H9 (cell line): ENCODE data around the gene PLEKHG7. TPM values are rescaled to one million over a fixed set of nuclear protein-coding genes. Genes with fewer than 3 reads are reported as not detected.
"Not testable (repeated sequence)": the region's sequence is repeated elsewhere in the genome, so short reads cannot be mapped to it uniquely, and the experiment has no call there.

ENCODE experiments used
- DNase-seq: peaks from one replicate; pipeline ENCODE4 v3.0.0-alpha.2; 2017
- H2AFZ ChIP-seq: one replicate; pipeline ENCODE4 v1.6.1; 2013; ENCODE audit warnings: mild to moderate bottlenecking, low read length, control low read depth, moderate library complexity
- H2AK5ac ChIP-seq: 2 replicates; pipeline ENCODE4 v1.6.1; 2013; ENCODE audit warnings: low read length, control low read depth, mixed read lengths; ENCODE audit not compliant: insufficient read length
- H2BK120ac ChIP-seq: one replicate; pipeline ENCODE4 v1.6.1; 2013; ENCODE audit warnings: low read depth, mild to moderate bottlenecking, low read length, control low read depth, inconsistent platforms; ENCODE audit not compliant: poor library complexity, severe bottlenecking
- H2BK12ac ChIP-seq: 2 replicates; pipeline ENCODE4 v1.6.1; 2013; ENCODE audit warnings: low read length, control low read depth, mixed read lengths, low read depth; ENCODE audit not compliant: insufficient read length
- H2BK15ac ChIP-seq: 2 replicates; pipeline ENCODE4 v1.6.1; 2013; ENCODE audit warnings: low read depth, low read length, control low read depth
- H2BK20ac ChIP-seq: one replicate; pipeline ENCODE4 v1.6.1; 2013; ENCODE audit warnings: low read depth, mild to moderate bottlenecking, low read length, control low read depth, inconsistent platforms; ENCODE audit not compliant: poor library complexity, severe bottlenecking
- H2BK5ac ChIP-seq: 2 replicates; pipeline ENCODE4 v1.6.1; 2013; ENCODE audit warnings: low read length, control low read depth, mixed read lengths; ENCODE audit not compliant: insufficient read length
- H3K14ac ChIP-seq: 2 replicates; pipeline ENCODE4 v1.6.1; 2013; ENCODE audit warnings: low read length, control low read depth; ENCODE audit not compliant: insufficient read depth
- H3K18ac ChIP-seq: 2 replicates; pipeline ENCODE4 v1.6.1; 2013; ENCODE audit warnings: low read depth, mild to moderate bottlenecking, mixed read lengths, low read length, control low read depth; ENCODE audit not compliant: insufficient read length
- H3K23ac ChIP-seq: 2 replicates; pipeline ENCODE4 v1.6.1; 2013; ENCODE audit warnings: low read length, control low read depth, mixed read lengths, low read depth; ENCODE audit not compliant: insufficient read length
- H3K23me2 ChIP-seq: 2 replicates; pipeline ENCODE4 v1.6.1; 2013; ENCODE audit warnings: low read depth, mild to moderate bottlenecking, mixed read lengths, low read length, control low read depth; ENCODE audit not compliant: insufficient read length, poor library complexity, severe bottlenecking
- H3K27ac ChIP-seq: 2 replicates; pipeline ENCODE4 v1.5.1; 2013; ENCODE audit warnings: low read length, control low read depth, mixed read lengths, low read depth; ENCODE audit not compliant: insufficient read length
- H3K27me3 ChIP-seq: 2 replicates; pipeline ENCODE4 v1.6.1; 2013; ENCODE audit warnings: low read length, control low read depth, inconsistent platforms; ENCODE audit not compliant: insufficient read depth
- H3K4ac ChIP-seq: 2 replicates; pipeline ENCODE4 v1.6.1; 2013; ENCODE audit warnings: low read depth, mild to moderate bottlenecking, control low read depth, inconsistent platforms, low read length, moderate library complexity
- H3K4me1 ChIP-seq: 2 replicates; pipeline ENCODE4 v1.6.1; 2013; ENCODE audit warnings: low read length, control low read depth, inconsistent platforms; ENCODE audit not compliant: insufficient read depth
- H3K4me2 ChIP-seq: 2 replicates; pipeline ENCODE4 v1.6.1; 2013; ENCODE audit warnings: low read length, control low read depth, mixed read lengths; ENCODE audit not compliant: insufficient read length, insufficient read depth
- H3K56ac ChIP-seq: 2 replicates; pipeline ENCODE4 v1.6.1; 2013; ENCODE audit warnings: low read depth, mild to moderate bottlenecking, mixed read lengths, low read length, control low read depth; ENCODE audit not compliant: insufficient read length
- H3K79me1 ChIP-seq: 2 replicates; pipeline ENCODE4 v1.6.1; 2013; ENCODE audit warnings: low read depth, mild to moderate bottlenecking, moderate library complexity, low read length, control low read depth, inconsistent platforms; ENCODE audit not compliant: insufficient read depth, poor library complexity, severe bottlenecking
- H3K79me2 ChIP-seq: 2 replicates; pipeline ENCODE4 v1.6.1; 2013; ENCODE audit warnings: low read length, control low read depth, inconsistent platforms; ENCODE audit not compliant: insufficient read depth
- H3K9ac ChIP-seq: 2 replicates; pipeline ENCODE4 v1.6.1; 2013; ENCODE audit warnings: low read length, control low read depth, mixed read lengths; ENCODE audit not compliant: insufficient read length; ENCODE audit errors: extremely low read depth
- H3K9me3 ChIP-seq: one replicate; pipeline ENCODE4 v1.6.1; 2013; ENCODE audit warnings: low read depth, low read length, inconsistent platforms; ENCODE audit not compliant: control insufficient read depth
- H3T11ph ChIP-seq: one replicate; pipeline ENCODE4 v1.6.1; 2013; ENCODE audit warnings: mild to moderate bottlenecking, low read length, control low read depth, inconsistent platforms
- H4K20me1 ChIP-seq: one replicate; pipeline ENCODE4 v1.6.1; 2013; ENCODE audit not compliant: control insufficient read depth, insufficient read length, insufficient read depth
- H4K5ac ChIP-seq: 2 replicates; pipeline ENCODE4 v1.6.1; 2013; ENCODE audit warnings: low read depth, mild to moderate bottlenecking, mixed read lengths, low read length, control low read depth; ENCODE audit not compliant: insufficient read length
- H4K8ac ChIP-seq: replicated peaks from 2 replicates; pipeline ENCODE4 v1.6.1; 2013; ENCODE audit warnings: low read length, control low read depth, mixed read lengths, low read depth; ENCODE audit not compliant: insufficient read length
- H4K91ac ChIP-seq: 2 replicates; pipeline ENCODE4 v1.6.1; 2013; ENCODE audit warnings: low read depth, mild to moderate bottlenecking, moderate library complexity, mixed read lengths, low read length, control low read depth; ENCODE audit not compliant: insufficient read length
- H3K27ac Mint-ChIP-seq, 3 experiments: 2 replicates in 2 of 3; 3 replicates in 1 of 3; pipeline ENCODE4 v1.8.0; 2020 to 2021; ENCODE audit warnings: mixed read lengths in 3 of 3, mild to moderate bottlenecking in 1 of 3, moderate library complexity in 1 of 3
- H3K27me3 Mint-ChIP-seq: 2 replicates; pipeline ENCODE4 v1.8.0; 2021; ENCODE audit warnings: low read depth, mild to moderate bottlenecking, moderate library complexity, mixed read lengths
- H3K36me3 Mint-ChIP-seq, 3 experiments: 2 replicates in 2 of 3; 3 replicates in 1 of 3; pipeline ENCODE4 v1.8.0; 2020 to 2021; ENCODE audit warnings: low read depth in 3 of 3, mixed read lengths in 3 of 3; ENCODE audit not compliant: insufficient read depth in 1 of 3
- H3K4me1 Mint-ChIP-seq, 2 experiments: 2 replicates each; pipeline ENCODE4 v1.8.0; 2020; ENCODE audit warnings: mixed read lengths in 2 of 2
- H3K4me3 Mint-ChIP-seq, 2 experiments: 2 replicates in 1 of 2; 3 replicates in 1 of 2; pipeline ENCODE4 v1.8.0; 2020 to 2021; ENCODE audit warnings: mild to moderate bottlenecking in 2 of 2, mixed read lengths in 2 of 2, moderate library complexity in 1 of 2
- H3K9me3 Mint-ChIP-seq, 2 experiments: 2 replicates in 1 of 2; 3 replicates in 1 of 2; pipeline ENCODE4 v1.8.0; 2020; ENCODE audit warnings: mild to moderate bottlenecking in 2 of 2, mixed read lengths in 2 of 2, moderate library complexity in 1 of 2
- CTCF ChIP-seq: fragments of 200-600 bp; sonication (generic); conservative IDR thresholded peaks from 3 replicates; pipeline ENCODE4 v1.8.0; 2021; ENCODE audit warnings: antibody characterized with exemption, mild to moderate bottlenecking
- WGBS: extraction: QIAGEN DNeasy Blood & Tissue Kit; methylation state at CpG from one replicate; pipeline ENCODE4 v1.1.7; 2013; ENCODE audit warnings: missing lambda C conversion rate, low lambda C conversion rate, mixed read lengths; ENCODE audit not compliant: insufficient read length; ENCODE audit errors: extremely low coverage; 5-methylcytosine and 5-hydroxymethylcytosine counted together
- total RNA-seq: library from RNA; stranded (reverse); gene quantifications from 2 replicates; pipeline ENCODE4 v1.2.1, GENCODE V29; 2021

PLEKHG7 gene
- total RNA-seq, 1 experiment from 2014 or later = not detected

GRCh38 chr12:92747151-92747550, 44.4 kb downstream of the PLEKHG7 start:
- TF ChIP-seq CTCF = no peak
- no peak for DNase-seq
- H4K8ac ChIP-seq = no peak overlapping the region
- Mint-ChIP-seq H3K27ac (no peak overlapping the region), H3K9me3 (no peaks in the 10 kb centered on the region), H3K4me1 (no peaks in the 10 kb centered on the region), H3K36me3 (no peaks in the 10 kb centered on the region), H3K27me3 (no peaks in the 10 kb centered on the region), H3K4me3 (no peak overlapping the region)
- H3K79me1 ChIP-seq = no peaks in the 10 kb centered on the region
- no peak overlapping the region for H3K4ac ChIP-seq
- H2BK120ac ChIP-seq = no peak overlapping the region
- H4K91ac ChIP-seq = no peak overlapping the region
- H2AK5ac ChIP-seq = no peak overlapping the region
- H2BK15ac ChIP-seq = no peak overlapping the region
- no peaks in the 10 kb centered on the region for H4K20me1 ChIP-seq
- no peak overlapping the region for H3K18ac ChIP-seq
- no peak overlapping the region for H3K4me2 ChIP-seq
- no peak overlapping the region for H2BK20ac ChIP-seq
- no peaks in the 10 kb centered on the region for H3K23me2 ChIP-seq
- H3K27me3 ChIP-seq = no peaks in the 10 kb centered on the region
- H3K14ac ChIP-seq = no peak overlapping the region
- no peak overlapping the region for H3K23ac ChIP-seq
- no peaks in the 10 kb centered on the region for H3K4me1 ChIP-seq
- H3K27ac ChIP-seq = no peak overlapping the region
- no peak overlapping the region for H3K56ac ChIP-seq
- no peaks in the 10 kb centered on the region for H3K79me2 ChIP-seq
- no peak overlapping the region for H2BK5ac ChIP-seq
- no peak overlapping the region for H4K5ac ChIP-seq
- no peak overlapping the region for H2BK12ac ChIP-seq
- no peaks in the 10 kb centered on the region for H3K9me3 ChIP-seq
- no peak overlapping the region for H3K9ac ChIP-seq
- no CpG with 5 or more reads among the region's 1 CpG for WGBS
- no peak overlapping the region for H2AFZ ChIP-seq
- no peak overlapping the region for H3T11ph ChIP-seq

- not testable (repeated sequence) for H2AFZ ChIP-seq, H3K4me3 Mint-ChIP-seq, H3K9me3 ChIP-seq, H3K9ac ChIP-seq, H3K79me2 ChIP-seq, H2BK5ac ChIP-seq, H2BK12ac ChIP-seq, H4K20me1 ChIP-seq, H3K4me2 ChIP-seq, H3K23ac ChIP-seq, H3K4me1 ChIP-seq, H3K18ac ChIP-seq, H3K27me3 ChIP-seq, H2BK120ac ChIP-seq, H3K4me1 Mint-ChIP-seq, H3K56ac ChIP-seq, H3K27me3 Mint-ChIP-seq, H4K91ac ChIP-seq, H3K27ac Mint-ChIP-seq, H3K79me1 ChIP-seq, H4K8ac ChIP-seq, H3K9me3 Mint-ChIP-seq, H3K4ac ChIP-seq, H4K5ac ChIP-seq, H2BK20ac ChIP-seq, H3T11ph ChIP-seq, H3K36me3 Mint-ChIP-seq, H3K23me2 ChIP-seq, DNase-seq, H2BK15ac ChIP-seq, H2AK5ac ChIP-seq, H3K27ac ChIP-seq, H3K14ac ChIP-seq
Measured at GRCh38 chr12:92749691-92750090, 46.9 kb downstream of the PLEKHG7 start.
